NCI-H187 treated with DMSO at 0.1 percent for 48 hours (cell line): ENCODE measurements around the gene SLC35F4.
"Not testable (repeated sequence)": the region's sequence is repeated elsewhere in the genome, so short reads cannot be mapped to it uniquely, and the experiment has no call there.

Experiments
- DNase-seq: peaks from one replicate; lab custom pipeline; 2025; lab: John Stamatoyannopoulos, UW

The SLC35F4 gene

DNA sequence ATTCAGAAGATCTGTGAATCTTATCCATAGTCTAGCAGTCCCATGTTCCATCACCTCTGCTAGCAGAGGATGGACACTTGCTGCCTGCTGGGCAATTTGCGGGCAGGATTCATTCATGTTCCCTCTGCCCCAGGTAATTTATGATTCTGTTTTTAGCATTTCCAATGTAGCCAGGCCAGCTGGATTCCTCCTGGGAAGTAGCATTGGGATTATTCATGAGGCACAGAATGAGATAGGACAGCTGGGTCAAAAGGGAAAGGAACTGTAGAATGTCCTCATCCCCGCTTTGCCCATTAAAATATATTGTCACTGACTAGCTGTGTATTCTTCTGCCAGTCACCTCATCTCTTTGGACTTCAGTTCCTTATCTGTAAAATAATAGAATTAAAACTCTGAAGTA lies 68.7 kb downstream of the SLC35F4 start:
- no peak for DNase-seq

DNA sequence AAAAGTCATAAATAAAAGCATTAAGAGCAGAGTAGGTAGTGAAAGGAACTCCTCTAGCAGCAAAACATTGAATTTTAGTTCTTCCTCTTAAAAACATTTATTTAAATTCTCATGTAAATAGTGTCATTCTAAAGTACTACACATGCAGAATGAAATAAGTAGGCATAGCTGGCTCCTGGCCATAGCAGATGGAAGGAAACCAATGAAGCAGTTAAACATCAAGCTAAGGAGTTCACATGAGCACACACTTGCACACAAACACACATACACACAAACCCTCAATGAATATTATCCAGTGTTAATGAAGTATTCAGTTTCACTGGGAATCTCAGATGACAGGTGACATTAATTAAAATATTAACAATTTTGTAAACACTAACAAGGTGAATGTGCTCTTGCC lies 69.3 kb downstream of the SLC35F4 start:
- no peak for DNase-seq

DNA sequence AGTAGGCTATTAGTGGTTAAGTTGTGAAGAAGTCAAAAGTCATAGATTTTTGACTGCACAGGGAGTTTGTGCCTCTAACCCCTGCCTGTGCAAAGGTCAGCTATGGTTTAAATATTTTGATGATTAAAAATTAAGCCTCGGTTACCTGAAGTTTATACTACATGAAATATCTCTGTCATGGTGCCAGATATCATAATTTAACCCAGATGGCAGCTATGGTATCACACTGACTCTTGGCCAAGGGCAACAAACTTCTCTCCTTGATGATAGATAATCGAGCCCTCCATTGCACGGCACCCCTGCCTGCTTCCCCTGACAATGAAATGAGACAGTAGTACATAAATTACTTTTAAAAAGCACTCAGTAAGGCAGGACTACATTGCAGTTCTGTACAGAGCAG lies 80.8 kb downstream of the SLC35F4 start:
- no peak for DNase-seq

DNA sequence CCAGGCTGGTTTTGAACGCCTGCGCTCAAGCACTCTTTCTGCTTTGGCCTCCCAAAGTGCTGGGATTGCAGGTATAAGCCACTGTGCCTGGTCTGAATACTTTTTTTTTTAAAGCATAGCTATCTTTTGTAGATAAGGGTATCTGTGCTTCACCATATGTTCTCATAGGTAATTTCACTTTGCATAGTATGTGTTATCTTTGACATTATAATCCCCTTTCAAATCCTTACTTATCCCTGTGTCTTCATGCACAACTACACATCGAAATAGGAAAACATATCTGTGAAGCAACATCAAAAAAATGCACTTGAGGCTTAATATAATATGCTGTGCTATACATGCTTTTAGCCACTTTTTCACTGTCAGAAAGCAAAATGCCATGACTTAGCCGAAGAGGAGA lies 94.1 kb downstream of the SLC35F4 start:
- no peak for DNase-seq

DNA sequence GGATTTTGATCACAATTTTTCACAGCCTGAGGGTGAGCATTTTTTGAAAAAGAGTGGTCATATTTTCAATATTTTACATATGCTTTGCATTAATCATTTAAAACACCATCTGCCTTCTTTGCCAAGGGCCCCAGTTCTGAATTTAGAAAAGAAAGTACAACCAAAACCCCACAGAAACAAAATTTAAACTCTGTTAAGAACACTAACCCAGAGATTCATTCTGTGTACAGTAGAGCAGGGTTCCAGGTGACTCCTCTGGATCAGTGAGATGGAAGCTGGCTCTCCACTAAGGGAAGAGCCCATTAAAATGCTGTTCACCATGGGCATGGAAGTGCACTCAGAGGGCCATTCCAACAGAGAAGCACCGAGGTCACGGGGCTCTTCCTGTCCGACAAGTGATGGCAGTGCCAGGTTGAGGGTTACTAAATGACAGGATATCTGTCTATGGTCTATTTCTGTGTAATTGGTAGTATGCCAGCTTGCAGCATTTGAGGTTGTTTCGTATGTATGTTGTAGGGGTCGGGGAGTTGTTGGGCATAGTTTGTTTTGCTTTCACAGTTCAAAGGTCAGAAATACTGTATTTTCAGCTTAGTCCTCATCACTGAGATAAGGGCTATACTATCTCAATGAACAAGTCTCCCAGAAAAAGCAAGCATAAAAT lies 95.9 kb downstream of the SLC35F4 start:
- no peak for DNase-seq

DNA sequence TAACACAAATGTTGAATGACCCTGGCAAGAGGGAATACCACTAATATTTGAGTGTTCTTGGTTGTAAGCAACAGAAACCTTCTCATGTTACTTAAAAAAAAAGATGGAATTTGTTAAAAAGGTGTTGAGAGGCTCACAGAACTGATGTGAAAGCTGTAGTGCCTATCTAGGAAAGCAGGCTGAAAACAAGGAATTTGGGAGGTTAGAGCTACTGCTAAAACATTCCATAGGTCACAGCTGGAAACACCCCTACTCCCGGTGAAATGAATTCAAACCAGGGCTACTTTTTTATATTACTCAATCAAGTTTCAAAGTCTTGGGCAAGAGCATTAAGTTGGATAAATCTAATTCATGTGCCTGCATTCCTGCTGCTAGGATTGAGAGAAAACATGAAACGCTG lies 104.1 kb downstream of the SLC35F4 start:
- DNase-seq: no peak

DNA sequence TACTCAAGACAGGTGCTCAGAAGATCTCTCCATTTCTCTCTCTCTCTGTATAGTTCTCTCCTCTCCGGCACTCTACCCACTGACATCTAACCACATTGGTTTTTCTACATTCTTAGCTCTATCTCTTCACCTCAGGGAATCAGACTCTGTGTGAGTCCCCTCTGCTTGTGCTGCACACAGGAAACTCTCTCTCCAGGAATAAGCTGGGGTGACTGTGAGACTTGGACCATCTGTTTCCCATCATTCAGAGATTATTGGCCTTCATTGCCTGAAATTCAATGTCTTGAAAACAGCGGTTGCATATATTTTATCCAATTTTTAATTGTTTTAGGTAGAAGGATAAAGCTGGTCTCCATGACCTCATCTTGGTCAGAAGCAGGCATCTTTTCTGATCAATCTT lies 105.0 kb downstream of the SLC35F4 start:
- no peak for DNase-seq

DNA sequence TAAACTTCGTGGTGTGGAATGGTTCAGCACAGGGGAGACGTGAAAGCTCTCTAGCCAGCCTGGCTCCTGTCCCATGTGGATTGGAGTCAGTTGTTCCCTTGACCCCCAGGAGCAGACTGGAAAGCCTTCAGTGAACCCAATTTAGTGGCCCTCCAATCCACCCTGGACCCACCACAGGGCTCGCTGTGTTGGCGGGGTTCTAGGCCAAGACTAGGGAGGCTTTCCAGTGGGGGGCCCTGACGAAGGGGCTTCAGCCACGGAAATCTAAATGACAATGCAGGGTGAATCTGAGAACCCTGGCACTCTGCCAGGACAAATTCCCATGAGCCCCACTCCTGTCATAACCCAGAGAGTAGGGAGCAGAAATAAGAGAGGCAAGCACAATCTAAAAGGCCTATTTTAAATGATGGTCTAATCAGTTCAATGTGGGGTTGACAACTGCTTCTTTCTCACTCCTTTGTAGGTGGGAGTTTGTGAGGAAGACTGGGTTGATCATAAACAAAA lies 110.8 kb downstream of the SLC35F4 start:
- no peak for DNase-seq

DNA sequence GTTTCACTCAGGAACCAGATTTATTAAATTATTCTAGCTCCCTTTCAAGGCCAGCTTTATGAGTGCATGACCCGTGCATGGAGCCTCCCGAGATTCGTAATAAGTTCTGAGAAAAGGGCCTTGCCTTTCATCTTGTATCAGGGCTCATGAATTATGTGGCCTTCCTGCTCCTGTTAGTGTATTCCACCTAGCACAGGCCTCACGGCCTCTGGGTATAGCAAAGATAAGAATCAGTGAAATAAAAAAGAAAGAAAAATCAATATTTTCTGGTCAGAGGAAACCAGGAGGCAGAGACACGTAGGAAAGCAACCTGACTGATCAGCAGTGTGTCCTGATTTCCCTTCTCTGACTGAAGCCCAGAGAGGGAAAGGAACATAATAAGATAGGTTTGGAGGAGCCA lies 111.4 kb downstream of the SLC35F4 start:
- no peak for DNase-seq

DNA sequence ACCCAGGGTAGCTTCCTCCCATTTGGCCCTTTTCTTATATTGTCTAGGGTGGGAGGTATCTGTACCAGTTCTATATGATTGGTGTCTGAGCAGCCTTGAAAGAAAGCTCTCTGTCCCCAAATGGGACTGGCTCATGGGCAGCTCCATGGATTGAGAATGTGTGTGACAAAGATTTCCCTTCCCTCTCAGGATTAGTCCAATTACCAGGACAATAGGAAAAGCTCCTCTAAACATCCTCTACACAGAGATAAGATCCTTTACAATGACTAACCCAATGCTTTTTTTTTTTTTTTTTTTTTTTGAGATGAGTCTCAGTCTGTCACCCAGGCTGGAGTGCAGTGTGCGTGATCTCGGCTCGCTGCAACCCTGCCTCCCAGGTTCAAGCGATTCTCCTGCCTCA lies 112.1 kb downstream of the SLC35F4 start:
- no peak for DNase-seq

DNA sequence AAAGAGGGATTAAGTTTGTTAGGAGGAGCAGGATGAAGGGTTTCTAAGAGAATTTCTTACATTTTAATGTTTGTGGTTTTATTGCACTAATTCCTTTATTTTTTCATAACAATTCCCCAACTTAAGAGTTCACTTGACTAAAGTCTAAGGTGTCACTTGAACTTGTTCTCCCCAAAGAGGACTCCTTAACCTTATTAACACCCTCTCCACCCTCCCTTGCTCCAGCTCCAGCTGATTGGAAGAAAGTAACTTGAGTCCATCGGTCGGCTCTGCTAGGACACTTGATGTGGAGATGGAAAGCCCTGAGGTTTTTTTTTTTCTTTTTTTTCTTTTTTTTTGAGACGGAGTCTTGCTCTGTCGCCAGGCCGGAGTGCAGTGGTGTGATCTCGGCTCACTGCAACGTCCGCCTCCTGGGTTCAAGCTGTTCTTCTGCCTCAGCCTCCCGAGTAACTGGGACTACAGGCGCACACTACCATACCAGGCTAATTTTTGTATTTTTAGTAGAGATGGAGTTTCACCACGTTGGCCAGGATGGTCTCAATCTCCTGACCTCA lies 113.7 kb downstream of the SLC35F4 start:
- not testable (repeated sequence) for DNase-seq

DNA sequence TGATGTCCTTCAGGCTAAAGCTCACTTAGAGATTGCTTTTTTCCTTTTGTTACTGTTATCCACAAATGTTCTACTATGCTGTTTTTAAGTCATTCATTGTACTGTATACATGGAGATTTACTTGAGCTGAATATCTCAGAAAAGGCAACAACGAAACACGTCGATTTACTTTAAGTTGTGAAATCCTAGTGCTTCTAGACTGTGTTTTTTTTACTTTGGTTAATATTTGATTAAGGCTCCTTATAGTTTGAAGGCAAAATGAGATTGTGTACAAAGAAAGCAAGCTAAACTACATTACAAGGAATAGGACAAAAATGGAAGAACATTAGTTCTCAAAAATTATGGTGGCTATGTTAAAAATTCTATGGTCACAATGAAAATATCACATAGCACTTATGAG lies 114.5 kb downstream of the SLC35F4 start:
- no peak for DNase-seq

DNA sequence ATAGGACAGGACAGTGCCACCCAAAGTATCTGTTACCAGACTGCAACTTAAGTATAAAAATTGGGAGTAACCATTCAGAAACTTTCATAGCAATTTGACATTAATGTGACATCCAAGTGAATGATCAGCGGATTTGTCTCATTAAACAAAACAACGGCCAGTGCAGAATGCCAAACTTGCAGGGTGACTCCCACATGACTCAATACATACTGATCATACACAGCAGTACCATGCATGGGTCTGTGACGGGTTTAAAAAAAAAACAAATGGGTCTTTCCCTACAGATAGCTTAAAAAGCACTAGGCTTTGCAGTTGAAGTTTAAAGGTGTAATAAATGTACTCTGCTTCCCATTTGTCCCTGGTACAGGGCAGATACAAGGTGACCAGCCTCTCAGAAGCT lies 116.6 kb downstream of the SLC35F4 start:
- no peak for DNase-seq

DNA sequence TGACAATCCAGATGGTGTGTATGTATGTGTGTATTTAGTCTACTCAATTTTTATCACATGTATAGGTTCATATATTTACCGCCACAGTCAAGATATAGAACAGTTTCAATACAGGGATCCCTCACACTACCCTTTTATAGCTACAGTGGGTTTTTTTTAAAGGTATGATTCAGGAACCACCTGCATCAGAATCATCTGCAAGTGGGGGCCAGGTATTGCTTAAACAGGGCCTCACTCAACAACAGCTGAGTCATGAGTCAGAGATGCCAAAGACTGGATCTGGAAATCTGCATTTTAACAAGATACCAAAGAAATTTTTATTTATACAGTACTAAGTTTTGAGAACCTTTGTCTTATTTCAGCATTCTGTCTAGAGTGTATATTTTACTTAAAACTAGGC lies 117.6 kb downstream of the SLC35F4 start:
- no peak for DNase-seq

DNA sequence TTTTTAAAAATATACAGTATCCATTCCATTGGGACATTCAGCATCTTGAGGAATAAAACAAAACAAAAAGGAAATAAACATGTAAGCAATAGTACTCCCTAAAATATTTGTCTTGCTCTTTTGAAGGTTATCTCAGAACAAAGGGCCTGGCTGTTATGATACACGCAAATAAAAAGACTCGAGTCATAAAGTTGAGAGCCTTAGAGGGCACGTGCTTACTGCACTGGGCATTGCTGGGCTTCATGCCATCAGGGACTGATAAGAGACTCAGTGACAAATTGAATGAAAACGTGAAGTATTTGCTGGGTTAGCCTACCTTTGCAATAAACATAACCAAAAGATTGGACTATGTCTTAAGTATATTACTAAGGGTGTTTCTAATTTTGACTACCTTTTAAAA lies 118.9 kb downstream of the SLC35F4 start:
- no peak for DNase-seq

DNA sequence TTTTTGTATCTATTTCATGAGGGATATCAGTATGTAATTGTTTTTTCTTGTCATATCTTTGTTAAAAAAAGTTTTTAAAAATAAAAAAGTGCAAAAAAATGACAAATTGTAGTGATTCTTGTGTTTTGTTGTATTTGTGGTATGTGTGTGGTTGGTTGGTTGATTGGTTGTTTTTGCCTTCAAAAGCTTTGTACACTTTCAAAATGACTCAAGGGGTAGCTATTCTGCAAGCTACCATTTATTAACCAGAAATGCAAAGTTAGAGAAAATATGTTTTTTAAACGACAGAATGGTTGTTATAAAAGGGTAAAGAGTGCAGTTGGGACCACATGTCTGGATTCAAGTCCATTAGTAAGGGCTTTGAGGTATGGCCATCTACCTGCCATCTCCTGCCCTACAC lies 119.3 kb downstream of the SLC35F4 start:
- DNase-seq: no peak

DNA sequence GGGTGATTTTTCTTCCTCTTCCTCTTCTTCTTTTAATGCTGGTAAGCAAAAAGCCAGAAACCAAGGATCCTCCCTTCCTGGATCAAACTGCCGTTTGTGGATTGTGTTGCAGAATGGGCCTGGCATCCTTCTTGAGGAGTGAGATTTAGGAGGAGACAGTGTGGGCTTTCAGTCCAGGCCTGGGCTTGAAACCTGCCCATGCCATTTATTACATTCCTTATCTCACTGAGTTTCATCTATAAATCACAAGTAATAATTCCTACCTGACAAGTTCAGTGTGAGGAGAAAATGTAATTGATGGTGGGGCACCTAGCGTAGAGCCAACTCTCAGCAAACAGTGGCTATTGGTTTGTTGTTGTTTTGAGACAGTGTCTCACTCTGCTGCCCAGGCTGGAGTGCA lies 126.4 kb downstream of the SLC35F4 start:
- DNase-seq: no peak

DNA sequence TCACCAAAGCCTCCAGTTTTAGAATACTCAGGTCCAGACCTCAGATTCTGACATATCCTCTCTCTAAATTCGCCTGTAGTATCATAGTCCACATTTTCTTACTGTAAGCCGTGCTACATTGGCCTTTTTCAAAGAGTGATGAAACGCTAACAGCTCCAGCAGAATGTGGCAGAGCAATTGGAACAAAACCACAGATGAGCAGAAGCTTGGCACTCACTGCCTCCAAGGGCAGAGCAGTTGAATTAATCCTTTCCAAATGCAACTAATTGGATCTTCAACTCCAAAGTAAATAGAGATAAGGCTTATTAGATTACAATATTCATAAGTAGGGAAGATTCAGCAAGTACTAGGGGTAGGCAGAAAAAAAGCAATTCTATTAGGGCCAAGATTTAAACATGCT lies 128.3 kb downstream of the SLC35F4 start:
- no peak for DNase-seq

DNA sequence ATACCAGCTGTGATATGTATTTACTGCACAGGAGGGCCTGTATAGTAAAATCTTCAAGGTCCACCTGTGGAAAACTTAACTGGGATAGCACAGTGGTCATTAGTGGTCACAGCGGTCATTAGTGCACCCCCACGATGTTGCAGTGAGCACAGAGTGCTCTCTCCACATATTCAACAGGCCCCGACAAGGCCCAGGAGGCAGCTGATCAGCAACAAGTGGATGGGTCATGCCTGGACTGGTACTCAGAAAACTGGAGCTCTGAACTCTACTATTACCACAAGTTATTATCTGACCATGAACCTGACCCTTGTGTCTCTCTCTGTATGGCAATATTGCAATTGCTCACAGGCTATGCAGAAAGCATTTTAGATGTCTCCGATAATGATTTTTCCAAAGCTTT lies 129.5 kb downstream of the SLC35F4 start:
- DNase-seq: no peak

DNA sequence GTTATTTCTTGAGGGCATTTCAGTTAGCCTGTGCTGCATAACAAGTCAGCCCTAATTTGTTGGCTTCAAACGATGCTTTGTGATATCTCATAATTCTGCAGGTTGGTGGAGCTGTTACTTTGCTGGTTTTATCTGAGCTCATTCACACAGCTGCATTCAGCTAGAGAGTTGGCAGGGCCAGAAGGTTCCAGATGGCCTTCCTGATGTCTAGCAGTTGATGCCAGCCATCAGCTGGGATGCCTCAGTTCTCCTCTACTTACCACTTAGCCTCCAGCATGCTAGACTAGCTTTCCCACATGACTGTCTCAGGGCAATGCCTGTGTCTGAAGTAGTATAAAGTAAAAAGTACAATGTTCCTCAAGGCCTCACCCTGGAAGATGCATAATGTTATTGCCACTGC lies 130.6 kb downstream of the SLC35F4 start:
- DNase-seq: no peak

DNA sequence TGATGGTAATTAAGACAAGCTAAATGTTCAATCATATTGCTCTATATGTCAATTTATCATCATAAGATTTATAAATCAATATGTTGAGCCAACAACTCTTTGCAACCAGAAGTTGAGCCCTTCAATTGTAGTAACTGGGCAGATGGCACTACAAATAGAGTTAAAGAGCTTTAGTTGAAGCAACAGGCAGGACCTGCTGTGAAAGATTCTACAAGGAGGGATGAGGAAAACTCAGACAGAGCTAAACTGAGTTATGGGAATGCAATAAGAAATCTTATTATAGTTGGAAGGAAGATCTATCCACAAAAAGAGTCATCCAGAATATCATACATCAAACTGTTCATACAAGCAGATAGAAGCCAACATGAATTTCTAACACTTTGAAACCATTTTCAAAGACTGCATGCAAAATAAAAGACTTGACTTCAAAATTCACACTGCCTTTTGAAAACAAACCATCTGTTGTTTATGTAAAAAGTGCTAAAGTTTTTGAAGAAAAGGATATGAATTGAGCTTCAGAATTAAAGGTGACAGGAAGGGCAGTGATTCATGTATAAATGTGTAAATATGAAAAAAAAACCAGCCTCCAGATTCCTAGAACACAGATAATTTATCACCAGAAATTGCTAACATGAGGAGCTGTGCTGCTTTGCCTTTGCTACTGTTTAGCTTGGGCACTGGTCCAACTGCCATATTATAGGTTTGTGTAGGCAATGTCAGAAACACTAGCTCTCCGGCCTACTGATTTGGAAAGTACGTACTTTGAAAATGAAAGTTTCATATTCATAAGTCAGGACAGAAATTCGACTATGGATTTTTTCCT lies 133.2 kb downstream of the SLC35F4 start:
- no peak for DNase-seq

DNA sequence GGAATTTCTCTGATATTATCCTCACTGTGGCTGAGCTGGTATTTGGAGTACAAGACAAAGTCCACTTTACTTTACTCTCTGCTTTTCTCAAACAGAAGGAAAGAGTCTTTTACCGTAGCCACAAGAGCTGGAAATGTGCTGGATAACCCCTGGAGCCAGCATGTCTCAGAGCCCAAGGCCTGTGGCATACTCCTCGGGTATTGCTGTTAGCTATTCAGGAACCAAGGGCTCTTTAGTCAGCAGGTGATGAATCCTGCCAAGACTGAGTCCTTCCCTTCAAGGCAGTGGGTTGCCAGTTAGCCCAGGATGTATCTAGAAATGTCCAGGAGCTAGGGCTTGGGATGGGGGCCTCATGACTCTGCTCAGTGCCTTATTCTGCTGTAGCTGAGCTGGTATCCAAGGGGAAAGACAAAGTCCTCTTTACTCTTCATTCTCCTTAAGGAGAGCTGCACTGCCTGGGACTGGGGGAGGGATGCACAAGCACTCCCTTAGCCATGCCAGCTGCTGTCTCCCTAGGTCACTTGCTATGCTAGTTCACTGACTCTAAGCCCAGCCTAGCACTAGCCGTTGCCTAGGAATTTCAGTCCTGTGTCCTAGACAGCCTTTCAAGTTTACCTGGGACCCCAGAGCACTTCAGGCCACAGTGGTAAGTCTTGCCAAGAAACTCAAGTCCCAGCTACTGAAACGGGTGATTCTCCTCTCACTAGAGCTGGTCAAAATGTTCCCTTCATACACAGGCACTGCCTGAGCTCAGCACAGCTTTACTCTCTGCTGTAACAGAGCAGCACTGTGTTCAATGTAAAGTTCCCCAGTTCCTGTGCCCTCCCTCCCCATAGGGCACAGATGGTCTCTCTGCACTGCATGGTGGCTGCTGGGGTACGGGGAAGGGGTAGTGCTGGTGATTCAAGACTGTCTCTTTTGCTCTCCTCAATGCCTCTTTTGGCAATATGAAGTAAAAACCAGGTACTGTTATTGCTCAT lies 136.4 kb downstream of the SLC35F4 start:
- DNase-seq: no peak
